OCI-LY1 (cell line): ENCODE data around the gene FARP1.

Experiments used
- CTCF ChIP-seq: fragments of 200-600 bp; sonication (generic), shearing (Covaris generic); IDR thresholded peaks from 2 replicates; pipeline ENCODE4 v1.5.1; 2017; ENCODE audit warnings: mild to moderate bottlenecking, antibody characterized with exemption, low read length, moderate library complexity, mixed read lengths
- EZH2 ChIP-seq: fragments of 200-600 bp; sonication (generic), shearing (Covaris generic); IDR thresholded peaks from 2 replicates; pipeline ENCODE4 v1.8.0; 2017; ENCODE audit warnings: borderline replicate concordance, mixed run types, mild to moderate bottlenecking, antibody characterized with exemption, low read length, moderate library complexity, mixed read lengths

- TF ChIP-seq CTCF (no peak), EZH2 (no peak)
These were observed 207.9 kb downstream of the FARP1 start for GRCh38 chr13:98350746-98351330.
